GM12891 (cell line): ENCODE data around the gene PIAS1.

Experiments
- DNase-seq: peaks from one replicate; pipeline ENCODE4 v3.0.0; 2011; ENCODE audit warnings: low spot score; ENCODE audit not compliant: insufficient read length
- FAIRE-seq: peaks from 2 replicates; lab custom pipeline; 2011; peaks lifted over from hg19 to GRCh38; lab: Jason Lieb, UNC
- PAX5 ChIP-seq: IDR thresholded peaks from 2 replicates; pipeline ENCODE4 v1.6.1; 2011; ENCODE audit warnings: low read length, moderate library complexity, mild to moderate bottlenecking; ENCODE audit not compliant: insufficient read depth, severe bottlenecking
- POLR2A ChIP-seq: IDR thresholded peaks from 2 replicates; pipeline ENCODE4 v1.6.1; 2011; ENCODE audit warnings: low read depth, low read length, control low read depth
- POLR2AphosphoS5 ChIP-seq: IDR thresholded peaks from 2 replicates; pipeline ENCODE4 v1.6.1; 2011; ENCODE audit warnings: low read depth, low read length, control low read depth
- POU2F2 ChIP-seq: IDR thresholded peaks from 2 replicates; pipeline ENCODE4 v1.6.1; 2011; ENCODE audit warnings: low read depth, mild to moderate bottlenecking, control low read depth, low read length, moderate library complexity
- SPI1 ChIP-seq: IDR thresholded peaks from 2 replicates; pipeline ENCODE4 v1.6.1; 2011; ENCODE audit warnings: low read depth, low read length, control low read depth
- TAF1 ChIP-seq: IDR thresholded peaks from 2 replicates; pipeline ENCODE4 v1.6.1; 2011; ENCODE audit warnings: low read depth, low read length, control low read depth

Gene PIAS1

DNA sequence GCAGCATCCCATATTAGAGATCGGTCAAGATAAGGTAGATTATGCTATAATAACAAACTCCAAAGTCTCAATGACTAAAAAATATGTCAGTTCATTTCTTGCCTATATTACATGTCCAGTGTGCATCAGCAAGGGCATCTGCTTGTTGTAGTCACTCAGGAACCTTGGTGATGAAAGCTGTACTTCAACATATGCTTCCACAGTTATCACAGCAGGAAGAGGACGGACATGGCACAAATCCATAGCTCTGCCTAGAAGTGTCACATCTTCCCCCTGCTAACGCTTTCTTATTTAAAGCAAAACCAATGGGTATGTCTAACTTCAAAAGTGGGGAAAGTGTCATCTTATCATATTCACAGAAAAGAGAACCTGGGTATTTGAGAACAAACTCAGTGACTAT is 20.0 kb upstream of the PIAS1 start:
- no peak for FAIRE-seq
- no peak for TF ChIP-seq PAX5
- no peak for TF ChIP-seq SPI1
- no peak for TF ChIP-seq POLR2A
- DNase-seq: no peak

DNA sequence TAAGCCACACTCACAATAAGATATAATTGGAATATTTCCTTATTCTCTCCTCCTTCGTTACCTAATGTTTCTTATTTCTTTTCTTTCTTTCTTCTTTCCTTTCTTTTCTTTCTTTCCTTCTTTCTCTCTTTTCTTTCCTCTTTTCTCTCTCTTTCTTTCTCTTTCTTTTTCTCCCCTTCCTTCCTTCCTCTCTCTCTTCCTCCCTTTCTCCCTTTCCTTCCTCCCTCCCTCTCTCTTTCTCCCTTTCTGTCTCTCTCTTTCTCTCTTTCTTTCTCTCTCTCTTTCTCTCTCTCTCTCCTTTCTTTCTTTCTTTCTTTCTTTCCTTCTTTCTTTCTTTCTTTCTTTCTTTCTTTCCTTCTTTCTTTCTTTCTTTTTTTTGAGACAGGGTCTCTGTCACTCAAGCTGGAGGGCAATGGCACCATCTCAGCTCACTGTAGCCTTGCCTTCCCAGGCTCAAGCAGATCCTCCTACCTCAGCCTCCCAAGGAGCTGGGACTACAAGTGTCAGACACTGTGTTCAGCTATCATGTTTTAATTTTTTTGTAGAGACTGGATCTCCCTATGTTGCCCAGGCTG is 19.3 kb upstream of the PIAS1 start:
- DNase-seq (no peak), FAIRE-seq (no peak)
- no peak for TF ChIP-seq SPI1
- no peak for TF ChIP-seq PAX5
- TF ChIP-seq POLR2A: no peak

DNA sequence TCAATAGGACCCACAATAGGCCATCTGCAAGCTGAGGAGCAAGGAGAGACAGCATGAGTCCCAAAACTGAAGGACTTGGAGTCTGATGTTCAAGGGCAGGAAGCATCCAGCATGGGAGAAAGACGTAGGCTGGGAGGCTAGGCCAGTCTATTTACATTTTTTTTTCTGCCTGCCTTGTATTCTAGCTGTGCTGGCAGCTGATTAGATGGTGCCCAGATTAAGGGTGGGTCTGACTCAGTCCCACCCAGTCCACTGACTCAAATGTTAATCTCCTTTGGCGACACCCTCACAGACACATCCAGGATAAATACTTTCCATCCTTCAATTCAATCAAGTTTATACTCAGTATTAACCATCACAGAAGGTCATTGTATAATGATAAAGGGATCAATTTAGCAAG is 15.9 kb upstream of the PIAS1 start:
- FAIRE-seq (no peak), DNase-seq (no peak)
- no peak for TF ChIP-seq POU2F2
- no peak for TF ChIP-seq POLR2AphosphoS5
- TF ChIP-seq SPI1: no peak
- TF ChIP-seq POLR2A: no peak
- TF ChIP-seq TAF1: no peak
- no peak for TF ChIP-seq PAX5

DNA sequence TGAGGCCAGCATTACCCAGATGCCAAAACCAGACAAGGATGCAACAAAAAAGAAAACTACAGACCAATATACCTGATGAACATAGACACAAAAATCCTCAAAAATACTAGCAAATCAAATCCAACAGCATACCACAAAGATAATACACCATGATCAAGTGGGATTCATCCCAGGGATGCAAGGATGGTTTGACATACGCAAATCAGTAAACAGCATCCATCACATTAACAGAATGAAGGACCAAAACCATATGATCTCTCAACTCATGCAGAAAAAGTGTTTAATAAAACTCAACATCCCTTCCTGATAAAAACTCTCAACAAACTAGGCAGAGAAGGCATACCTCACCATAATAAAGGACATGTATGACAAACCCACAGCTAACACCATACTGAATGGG is 14.0 kb upstream of the PIAS1 start:
- DNase-seq: no peak
- TF ChIP-seq TAF1 (no peak), POLR2AphosphoS5 (no peak), SPI1 (no peak)
- FAIRE-seq: peak; percentile 13

DNA sequence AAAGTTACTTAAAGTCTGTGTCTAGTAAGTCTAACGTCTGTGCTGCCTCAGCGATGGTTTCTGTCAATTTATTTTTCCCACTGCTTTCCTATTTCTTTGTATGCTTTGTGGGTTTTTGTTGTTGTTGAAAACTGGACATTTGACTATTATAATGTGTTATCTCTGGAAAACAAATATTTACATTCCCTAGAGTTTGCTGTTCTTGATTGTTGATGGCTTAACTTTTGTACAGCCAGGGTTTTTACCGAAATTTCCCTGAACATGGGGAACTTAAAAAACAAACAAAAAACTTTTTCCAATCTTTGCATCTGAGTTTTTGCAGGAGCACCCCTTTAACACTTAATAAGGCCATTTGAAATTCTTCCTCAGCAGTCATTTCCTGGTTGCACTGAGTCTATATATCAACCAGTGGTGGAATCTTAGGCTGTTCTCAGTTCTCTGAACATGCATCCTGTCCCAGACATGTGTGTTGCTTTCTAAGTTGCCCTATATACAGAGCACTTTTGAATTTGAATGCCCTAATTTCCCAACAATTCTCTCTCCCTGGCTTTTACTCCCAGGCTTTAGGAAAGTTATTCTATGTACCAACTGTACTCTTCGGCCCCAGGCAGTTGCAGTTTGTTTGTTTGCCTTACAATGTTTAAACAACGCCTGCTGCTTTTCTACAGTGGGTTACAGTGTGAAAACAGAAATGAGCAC is 11.8 kb upstream of the PIAS1 start:
- TF ChIP-seq POU2F2 (no peak), POLR2AphosphoS5 (no peak), POLR2A (no peak), SPI1 (no peak)
- no peak for DNase-seq
- peak; percentile 28 for FAIRE-seq

DNA sequence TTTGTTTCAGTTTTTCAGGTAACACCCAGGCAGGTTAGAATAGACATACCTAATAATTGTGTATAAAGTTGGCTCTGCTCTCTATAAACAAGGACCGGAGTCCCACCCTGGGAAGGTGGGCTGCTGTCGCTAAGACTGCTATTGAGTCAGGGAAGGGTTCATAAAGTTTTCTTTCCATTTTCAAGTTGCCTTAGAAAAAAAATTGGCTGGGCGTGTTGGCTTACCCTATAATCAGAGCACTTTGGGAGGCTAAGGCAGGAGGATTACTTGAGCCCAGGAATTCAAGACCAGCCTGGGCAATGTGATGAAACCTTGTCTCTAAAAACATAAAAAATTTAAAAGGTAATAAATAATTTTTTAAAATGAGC is 11.3 kb upstream of the PIAS1 start:
- FAIRE-seq: no peak
- no peak for DNase-seq
- TF ChIP-seq SPI1 (no peak), POU2F2 (no peak), POLR2A (no peak), TAF1 (no peak), POLR2AphosphoS5 (no peak), PAX5 (no peak)

DNA sequence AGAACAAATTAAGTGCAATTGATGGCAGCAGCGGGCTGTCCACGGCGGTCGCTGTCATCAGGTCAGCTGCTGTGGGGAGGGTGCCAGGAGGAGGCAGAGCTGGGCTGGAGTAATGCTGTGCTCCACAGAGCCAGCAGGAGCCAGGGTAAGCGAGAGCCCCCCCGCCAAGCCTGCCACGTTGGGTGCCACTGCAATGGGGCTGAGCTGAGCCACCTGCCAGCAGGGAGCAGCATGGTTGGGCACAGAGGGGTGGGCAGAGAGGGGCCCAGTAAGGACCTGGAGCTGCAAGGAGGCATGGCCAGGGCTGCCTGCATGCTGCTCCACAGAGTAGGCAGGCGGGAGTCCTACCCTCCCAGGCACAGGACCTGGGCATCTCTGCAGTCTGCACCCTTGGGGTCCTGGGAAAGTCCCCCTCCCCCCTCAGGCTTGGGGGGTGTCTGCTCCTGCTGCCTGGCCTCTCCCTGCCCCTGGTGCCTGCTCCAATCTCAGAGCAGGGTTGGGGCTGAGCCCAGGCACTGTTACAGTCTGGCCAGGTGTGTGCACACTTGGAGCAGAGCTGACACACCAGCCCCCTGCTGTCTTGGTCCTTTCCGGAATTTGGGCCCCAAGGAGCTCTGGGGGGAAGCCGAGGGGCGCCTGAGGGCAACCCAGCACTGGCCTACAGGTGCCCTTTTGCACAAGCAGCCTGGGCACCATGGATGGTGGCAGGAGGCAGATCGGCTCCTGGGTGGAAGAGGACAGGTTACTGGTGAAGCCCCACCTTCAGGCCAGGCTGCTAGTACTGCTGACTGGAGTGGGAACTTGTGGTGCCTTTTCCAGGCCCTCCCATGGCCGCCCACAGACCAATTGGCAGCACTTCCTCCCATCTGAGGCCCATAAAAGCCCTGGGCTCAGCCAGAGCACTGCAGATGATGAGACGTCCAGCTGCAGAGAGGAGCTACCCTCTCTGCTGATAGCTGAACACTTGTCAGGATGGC is 8.5 kb upstream of the PIAS1 start:
- FAIRE-seq: no peak
- no peak for TF ChIP-seq TAF1
- no peak for TF ChIP-seq POU2F2
- no peak for TF ChIP-seq SPI1
- DNase-seq: no peak

DNA sequence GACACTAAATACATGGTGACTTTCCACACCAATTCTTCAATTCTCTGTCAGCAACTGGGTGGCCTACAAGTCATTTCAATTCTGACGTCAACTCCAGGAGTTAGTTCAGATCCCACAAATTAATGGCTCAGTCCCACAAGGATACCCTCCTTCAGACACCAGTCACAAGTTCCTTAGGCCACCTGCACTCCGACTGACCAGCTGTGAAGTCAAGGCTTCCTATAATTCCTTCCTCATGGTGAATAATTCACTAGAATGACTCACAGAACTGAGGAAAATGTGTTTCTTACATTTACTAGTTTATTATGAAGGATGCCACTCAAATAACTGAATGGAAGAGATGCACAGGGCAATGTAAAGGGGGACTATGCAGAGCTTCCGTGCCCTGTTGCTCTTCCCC is 6.3 kb upstream of the PIAS1 start:
- no peak for DNase-seq
- FAIRE-seq: no peak
- TF ChIP-seq TAF1: no peak
- no peak for TF ChIP-seq SPI1
- TF ChIP-seq POLR2AphosphoS5: no peak
- TF ChIP-seq PAX5: no peak
- TF ChIP-seq POLR2A: no peak
- TF ChIP-seq POU2F2: no peak

DNA sequence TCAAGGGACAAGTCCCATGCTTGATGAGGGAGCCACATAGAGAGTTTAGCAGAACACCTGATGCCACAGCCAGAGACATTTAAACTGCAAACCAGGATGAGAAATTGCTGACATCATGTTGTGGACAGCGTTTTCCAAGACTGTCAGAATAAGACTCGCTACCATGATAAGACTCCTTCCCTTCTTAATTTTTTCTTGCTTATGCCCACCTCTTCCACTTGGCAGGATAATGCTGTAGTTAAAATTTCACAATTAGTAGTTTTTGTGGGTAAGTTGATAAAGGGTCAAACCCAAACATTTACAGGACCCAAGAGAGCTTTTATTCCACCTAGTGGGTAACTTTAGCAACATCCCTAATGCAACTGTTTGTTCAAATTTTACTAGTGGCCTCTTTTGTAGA is 3.0 kb upstream of the PIAS1 start:
- FAIRE-seq (peak; percentile 62), DNase-seq (no peak)
- TF ChIP-seq SPI1: no peak
- TF ChIP-seq TAF1: no peak
- TF ChIP-seq POU2F2: no peak

DNA sequence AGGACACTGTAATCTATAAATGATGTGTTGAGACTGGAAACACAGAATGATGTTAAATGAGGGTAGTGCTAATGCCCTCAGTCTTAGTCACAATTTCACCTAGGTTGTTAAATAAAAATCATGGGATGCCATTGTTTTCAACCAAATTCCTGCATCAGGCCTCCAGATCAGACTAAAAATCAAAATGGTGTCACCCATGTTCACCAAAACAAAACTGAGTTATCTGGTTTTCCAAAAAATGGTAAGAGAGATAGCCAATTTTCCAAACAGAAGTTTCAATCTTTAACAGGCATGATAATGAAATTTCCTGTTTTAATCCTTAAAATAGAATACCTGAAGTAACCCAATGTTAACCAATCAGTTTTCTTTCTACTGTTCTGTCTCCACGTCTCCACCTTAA is 2.2 kb upstream of the PIAS1 start:
- FAIRE-seq: no peak
- TF ChIP-seq POLR2AphosphoS5 (no peak), TAF1 (no peak), POU2F2 (no peak), POLR2A (no peak), PAX5 (no peak), SPI1 (no peak)
- DNase-seq: no peak
